OCI-LY7 (cell line): ENCODE measurements around the gene HERC5. TPM values are rescaled to one million over a fixed set of nuclear protein-coding genes. Genes with fewer than 3 reads are reported as not detected.
"Not testable (repeated sequence)": the region's sequence is repeated elsewhere in the genome, so short reads cannot be mapped to it uniquely, and the experiment has no call there.

Experiments
- BruUV-seq: library from RNA; stranded (reverse); fragments of 400-500 nt; replicated peaks from 2 replicates; lab custom pipeline; 2021; lab: Mats Ljungman, UMichigan
- CTCF ChIA-PET: fragments of 300-600 bp; sonication (Branson Sonifier 250); formaldehyde crosslinking; loops from one replicate; lab custom pipeline; 2022; ENCODE audit warnings: antibody characterized with exemption; ENCODE audit not compliant: unreplicated experiment; lab: Charles Lee
- POLR2A ChIA-PET: fragments of 300-600 bp; sonication (Branson Sonifier 250); formaldehyde crosslinking; loops from one replicate; lab custom pipeline; 2022; ENCODE audit warnings: antibody characterized with exemption; lab: Charles Lee
- DNase-seq: peaks from one replicate; pipeline ENCODE4 v3.0.0-alpha.2; 2015; ENCODE audit warnings: low spot score
- H2AFZ ChIP-seq: fragments of 200-600 bp; sonication (generic), shearing (Covaris generic); 2 replicates; pipeline ENCODE4 v1.6.1; 2014; ENCODE audit warnings: mild to moderate bottlenecking, antibody characterized with exemption, low read length, moderate library complexity
- H3K27ac ChIP-seq: fragments of 200-600 bp; sonication (generic); 2 replicates; pipeline ENCODE4 v1.5.1; 2014; ENCODE audit warnings: mixed run types, low read depth, mild to moderate bottlenecking, moderate library complexity, low read length, inconsistent platforms; ENCODE audit not compliant: poor library complexity, severe bottlenecking
- H3K36me3 ChIP-seq: fragments of 200-600 bp; sonication (generic); 2 replicates; pipeline ENCODE4 v1.6.1; 2014; ENCODE audit warnings: mild to moderate bottlenecking, antibody characterized with exemption, low read length, moderate library complexity, mixed read lengths; ENCODE audit not compliant: insufficient read depth
- H3K4me1 ChIP-seq: fragments of 200-600 bp; sonication (generic); 2 replicates; pipeline ENCODE4 v1.5.1; 2014; ENCODE audit warnings: mild to moderate bottlenecking, low read length; ENCODE audit not compliant: insufficient read depth, poor library complexity, severe bottlenecking
- H3K4me2 ChIP-seq: fragments of 200-600 bp; sonication (generic); 2 replicates; pipeline ENCODE4 v1.6.1; 2014; ENCODE audit warnings: mild to moderate bottlenecking, low read length
- H3K4me3 ChIP-seq: fragments of 200-600 bp; sonication (generic); 2 replicates; pipeline ENCODE4 v1.5.1; 2014; ENCODE audit warnings: mild to moderate bottlenecking, low read depth, low read length; ENCODE audit not compliant: poor library complexity, severe bottlenecking
- H3K79me2 ChIP-seq: fragments of 200-600 bp; sonication (generic); 2 replicates; pipeline ENCODE4 v1.6.1; 2016; ENCODE audit warnings: low read depth, mild to moderate bottlenecking, low read length, moderate library complexity, mixed read lengths; ENCODE audit not compliant: insufficient read depth
- H3K9me2 ChIP-seq: fragments of 200-600 bp; sonication (generic); 2 replicates; pipeline ENCODE4 v1.6.1; 2016; ENCODE audit warnings: mild to moderate bottlenecking, low read length, mixed read lengths; ENCODE audit not compliant: insufficient read depth
- H3K9me3 ChIP-seq: fragments of 200-600 bp; sonication (generic); 2 replicates; pipeline ENCODE4 v1.6.1; 2014; ENCODE audit warnings: mild to moderate bottlenecking, mixed run types, low read length, mixed read lengths
- H4K20me1 ChIP-seq: fragments of 200-600 bp; sonication (generic); 2 replicates; pipeline ENCODE4 v1.6.1; 2014; ENCODE audit warnings: mild to moderate bottlenecking, antibody characterized with exemption, low read length, moderate library complexity, mixed read lengths; ENCODE audit not compliant: insufficient read depth
- EZH2phosphoT487 ChIP-seq: fragments of 200-600 bp; sonication (generic); IDR thresholded peaks from 2 replicates; pipeline ENCODE4 v1.6.1; 2018; ENCODE audit warnings: low read depth, borderline replicate concordance, mild to moderate bottlenecking, mixed run types, antibody characterized with exemption, low read length, moderate library complexity, mixed read lengths
- intact Hi-C: fragments of 100-400 bp; cut with micrococcal nuclease; formaldehyde crosslinking; loops from one replicate; pipeline ENCODE4 v1.10.0; 2022; ENCODE audit not compliant: unreplicated experiment
- total RNA-seq, 2 experiments: library from RNA; depleted of rRNA in 1 of 2; stranded (reverse); fragments of >200 nt in 1 of 2; shearing (Covaris generic) in 1 of 2; gene quantifications; 2 replicates each; pipeline ENCODE4 v1.2.3, GENCODE V29; 2014 to 2022
- TF ChIP-seq, protein P1 (sequence below): fragments of 200-600 bp; sonication (generic); conservative IDR thresholded peaks from 2 replicates; pipeline ENCODE4 v1.5.1; 2014; ENCODE audit warnings: mild to moderate bottlenecking, antibody characterized with exemption, low read length, moderate library complexity, mixed read lengths

Gene HERC5
- total RNA-seq, 2 experiments from 2014 or later: not detected

DNA sequence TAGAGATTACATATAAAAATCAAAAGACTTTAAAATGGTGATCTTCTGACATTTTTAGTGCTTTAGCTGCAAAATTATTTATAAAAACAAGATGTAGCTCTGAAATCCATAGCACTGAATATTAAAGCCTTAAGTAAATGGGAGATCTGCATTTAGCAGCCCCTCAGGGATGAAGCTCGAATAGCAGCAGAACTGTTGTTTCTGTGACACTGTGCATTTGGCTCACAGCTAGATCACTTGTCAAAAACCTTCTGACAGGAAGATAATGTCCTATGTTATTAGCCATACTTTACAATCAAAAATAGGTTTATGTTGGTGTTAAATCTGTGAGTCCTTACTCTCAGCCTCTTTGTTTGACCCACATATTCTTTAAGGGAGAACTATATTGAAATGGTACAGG, 80.8 kb downstream of the HERC5 start:
- H3K4me3 ChIP-seq: no peak overlapping the region
- intact Hi-C loops: loop anchor here (10.0 kb wide), 1 partner anchor 257 kb away; no protein-coding TSS in a partner anchor

DNA sequence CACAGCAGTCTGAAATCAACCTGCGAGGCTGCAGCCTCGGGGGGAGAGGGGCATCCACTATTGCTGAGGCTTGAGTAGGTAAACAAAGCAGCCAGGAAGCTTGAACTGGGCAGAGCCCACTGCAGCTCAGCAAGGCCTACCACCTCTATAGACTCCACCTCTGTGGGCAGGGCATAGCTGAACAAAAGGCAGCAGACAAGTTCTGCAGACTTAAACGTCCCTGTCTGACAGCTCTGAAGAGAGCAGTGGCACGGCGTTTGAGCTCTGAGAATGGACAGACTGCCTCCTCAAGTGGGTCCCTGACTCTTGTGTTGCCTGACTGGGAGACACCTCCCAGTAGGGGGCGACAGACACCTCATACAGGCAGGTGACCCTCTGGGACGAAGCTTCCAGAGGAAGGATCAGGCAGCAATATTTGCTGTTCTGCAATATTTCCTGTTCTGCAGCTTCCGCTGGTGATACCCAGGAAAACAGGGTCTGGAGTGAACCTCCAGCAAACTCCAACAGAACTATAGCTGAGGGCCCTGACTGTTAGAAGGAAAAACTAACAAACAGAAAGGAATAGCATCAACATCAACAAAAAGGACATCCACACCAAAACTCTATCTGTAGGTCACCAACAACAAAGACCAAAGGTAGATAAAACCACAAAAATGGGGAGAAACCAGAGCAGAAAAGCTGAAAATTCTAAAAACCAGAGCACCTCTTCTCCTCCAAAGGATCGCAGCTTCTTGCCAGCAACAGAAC, 82.6 kb downstream of the HERC5 start:
- H4K20me1 ChIP-seq, H3K9me3 ChIP-seq, H3K4me1 ChIP-seq, H3K79me2 ChIP-seq, H3K4me2 ChIP-seq, H2AFZ ChIP-seq, POLR2A ChIA-PET, H3K36me3 ChIP-seq, H3K27ac ChIP-seq, BruUV-seq, H3K4me3 ChIP-seq, H3K9me2 ChIP-seq: not testable (repeated sequence)
- TF ChIP-seq, protein P1, sequence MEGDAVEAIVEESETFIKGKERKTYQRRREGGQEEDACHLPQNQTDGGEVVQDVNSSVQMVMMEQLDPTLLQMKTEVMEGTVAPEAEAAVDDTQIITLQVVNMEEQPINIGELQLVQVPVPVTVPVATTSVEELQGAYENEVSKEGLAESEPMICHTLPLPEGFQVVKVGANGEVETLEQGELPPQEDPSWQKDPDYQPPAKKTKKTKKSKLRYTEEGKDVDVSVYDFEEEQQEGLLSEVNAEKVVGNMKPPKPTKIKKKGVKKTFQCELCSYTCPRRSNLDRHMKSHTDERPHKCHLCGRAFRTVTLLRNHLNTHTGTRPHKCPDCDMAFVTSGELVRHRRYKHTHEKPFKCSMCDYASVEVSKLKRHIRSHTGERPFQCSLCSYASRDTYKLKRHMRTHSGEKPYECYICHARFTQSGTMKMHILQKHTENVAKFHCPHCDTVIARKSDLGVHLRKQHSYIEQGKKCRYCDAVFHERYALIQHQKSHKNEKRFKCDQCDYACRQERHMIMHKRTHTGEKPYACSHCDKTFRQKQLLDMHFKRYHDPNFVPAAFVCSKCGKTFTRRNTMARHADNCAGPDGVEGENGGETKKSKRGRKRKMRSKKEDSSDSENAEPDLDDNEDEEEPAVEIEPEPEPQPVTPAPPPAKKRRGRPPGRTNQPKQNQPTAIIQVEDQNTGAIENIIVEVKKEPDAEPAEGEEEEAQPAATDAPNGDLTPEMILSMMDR: peak; percentile 72
- intact Hi-C loops: loop anchor here (1.0 to 10.0 kb wide), 2 partner anchors 255 to 485 kb away; no protein-coding TSS in a partner anchor
- DNase-seq: peak; percentile 51
- CTCF ChIA-PET: interaction anchor here (0.6 to 1.0 kb wide), 3 partner anchors 119 to 236 kb away, joined by 3 to 4 read pairs (median 3); no protein-coding TSS in a partner anchor

More for the DNA sequence above, 80.8 kb downstream of the HERC5 start:
- H3K36me3 ChIP-seq: no peaks in the 10 kb centered on the region
- no TSS peak for BruUV-seq
- H3K79me2 ChIP-seq: no peaks in the 10 kb centered on the region
- no peaks in the 10 kb centered on the region for H3K9me3 ChIP-seq
- no peak overlapping the region for H3K4me2 ChIP-seq
- POLR2A ChIA-PET: no interaction called here
- TF ChIP-seq, protein P1: no peak
- no peak for TF ChIP-seq EZH2phosphoT487
- DNase-seq: no peak
- no peaks in the 10 kb centered on the region for H3K4me1 ChIP-seq
- no peaks in the 10 kb centered on the region for H4K20me1 ChIP-seq
- H2AFZ ChIP-seq: no peak overlapping the region
- CTCF ChIA-PET: no interaction called here
- H3K27ac ChIP-seq: no peak overlapping the region
- no peaks in the 10 kb centered on the region for H3K9me2 ChIP-seq

DNA sequence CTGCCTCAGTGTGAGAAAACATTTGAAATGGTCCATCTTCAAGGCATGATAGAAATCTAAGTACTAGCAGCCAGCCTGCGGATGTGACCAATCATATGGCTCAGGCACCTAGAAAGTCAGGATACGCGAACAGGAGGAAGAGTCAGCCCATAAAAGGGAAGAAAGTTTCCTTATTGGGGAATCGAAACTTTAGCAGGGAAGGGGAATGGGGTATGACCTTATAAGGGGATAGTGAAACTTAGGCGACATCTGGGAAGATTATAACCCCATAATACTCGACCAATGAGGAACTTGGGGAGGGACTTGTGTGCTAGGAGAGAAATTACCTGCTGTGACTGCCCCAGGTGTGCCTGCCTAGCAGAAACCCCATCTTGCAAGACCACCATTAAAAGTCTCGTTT, 92.9 kb downstream of the HERC5 start:
- CTCF ChIA-PET: no interaction called here
- no peaks in the 10 kb centered on the region for H3K9me2 ChIP-seq
- no peak overlapping the region for H3K4me3 ChIP-seq
- H3K4me2 ChIP-seq: no peak overlapping the region
- no peaks in the 10 kb centered on the region for H3K9me3 ChIP-seq
- H2AFZ ChIP-seq: no peak overlapping the region
- POLR2A ChIA-PET: no interaction called here
- no TSS peak for BruUV-seq
- intact Hi-C loops: no loop called here
- H3K79me2 ChIP-seq: no peaks in the 10 kb centered on the region
- H3K27ac ChIP-seq: no peak overlapping the region
- H4K20me1 ChIP-seq: no peaks in the 10 kb centered on the region
- no peak for TF ChIP-seq EZH2phosphoT487
- DNase-seq: no peak
- no peaks in the 10 kb centered on the region for H3K36me3 ChIP-seq
- H3K4me1 ChIP-seq: no peaks in the 10 kb centered on the region

Other genes with a start within 250 kb of the HERC5 start
- gene PPM1K, start 172.6 kb upstream of the HERC5 start, total RNA-seq (2014; rRNA removed; shearing (Covaris generic)): 65.7 and 83.9 TPM in 2 replicates
- 80.0 and 87.7 TPM in 2 replicates for gene PPM1K, start 172.6 kb upstream of the HERC5 start, total RNA-seq (2022)
- 0.09 and 0.28 TPM in 2 replicates for gene HERC6, start 78.3 kb upstream of the HERC5 start, total RNA-seq (2014; rRNA removed; shearing (Covaris generic))
- gene HERC6, start 78.3 kb upstream of the HERC5 start, total RNA-seq (2022): 0.18 and 0.51 TPM in 2 replicates
- 22.9 and 25.0 TPM in 2 replicates for gene PYURF, start 66.7 kb downstream of the HERC5 start, total RNA-seq (2014; rRNA removed; shearing (Covaris generic))
- 26.1 and 27.4 TPM in 2 replicates for gene PYURF, start 66.7 kb downstream of the HERC5 start, total RNA-seq (2022)
- gene HERC3, start 135.4 kb downstream of the HERC5 start, total RNA-seq (2014; rRNA removed; shearing (Covaris generic)): 9.2 and 14.4 TPM in 2 replicates
- 22.9 and 26.3 TPM in 2 replicates for gene HERC3, start 135.4 kb downstream of the HERC5 start, total RNA-seq (2022)
- 0.57 and 1.1 TPM in 2 replicates for gene NAP1L5, start 240.7 kb downstream of the HERC5 start, total RNA-seq (2014; rRNA removed; shearing (Covaris generic))
- 0.29 and 0.37 TPM in 2 replicates for gene NAP1L5, start 240.7 kb downstream of the HERC5 start, total RNA-seq (2022)